Chondrocyte (in vitro differentiated cells): Measurements from ENCODE around the gene ST6GALNAC6. TPM values are rescaled to one million over a fixed set of nuclear protein-coding genes. Genes with fewer than 3 reads are reported as not detected.

ENCODE experiments used
- DNase-seq: peaks from one replicate; pipeline ENCODE4 v3.0.0; 2021; ENCODE audit warnings: mixed read lengths, low spot score
- H3K27ac Mint-ChIP-seq: one replicate; pipeline ENCODE4 v1.8.0; 2021; ENCODE audit warnings: mild to moderate bottlenecking, moderate library complexity, mixed read lengths; ENCODE audit not compliant: unreplicated experiment
- H3K27me3 Mint-ChIP-seq: 2 replicates; pipeline ENCODE4 v1.8.0; 2021; ENCODE audit warnings: low read depth, mixed read lengths
- H3K36me3 Mint-ChIP-seq: 2 replicates; pipeline ENCODE4 v1.8.0; 2021; ENCODE audit warnings: low read depth, mixed read lengths
- H3K4me1 Mint-ChIP-seq: 2 replicates; pipeline ENCODE4 v1.8.0; 2021; ENCODE audit warnings: low read depth, mild to moderate bottlenecking, mixed read lengths
- H3K4me3 Mint-ChIP-seq: one replicate; pipeline ENCODE4 v1.8.0; 2021; ENCODE audit warnings: mild to moderate bottlenecking, moderate library complexity, mixed read lengths; ENCODE audit not compliant: unreplicated experiment
- H3K9me3 Mint-ChIP-seq: 2 replicates; pipeline ENCODE4 v1.8.0; 2021; ENCODE audit warnings: low read depth, mixed read lengths
- total RNA-seq: library from RNA; stranded (reverse); gene quantifications from 3 replicates; pipeline ENCODE4 v1.2.1, GENCODE V29; 2021
- TF ChIP-seq, protein P1 (sequence below): fragments of 200-600 bp; sonication (generic); IDR thresholded peaks from 2 replicates; pipeline ENCODE4 v1.5.0; 2021; ENCODE audit warnings: antibody characterized with exemption, mild to moderate bottlenecking, moderate library complexity

Gene ST6GALNAC6
- total RNA-seq, 1 donor from 2014 or later: 47.5 TPM

- H3K9me3 Mint-ChIP-seq: no peaks in the 10 kb centered on the region
- no peak overlapping the region for H3K4me3 Mint-ChIP-seq
- peaks cover 1% of the 10 kb centered on the region for H3K36me3 Mint-ChIP-seq
- H3K27ac Mint-ChIP-seq: peak overlapping the region; percentile 43
- TF ChIP-seq, protein P1, sequence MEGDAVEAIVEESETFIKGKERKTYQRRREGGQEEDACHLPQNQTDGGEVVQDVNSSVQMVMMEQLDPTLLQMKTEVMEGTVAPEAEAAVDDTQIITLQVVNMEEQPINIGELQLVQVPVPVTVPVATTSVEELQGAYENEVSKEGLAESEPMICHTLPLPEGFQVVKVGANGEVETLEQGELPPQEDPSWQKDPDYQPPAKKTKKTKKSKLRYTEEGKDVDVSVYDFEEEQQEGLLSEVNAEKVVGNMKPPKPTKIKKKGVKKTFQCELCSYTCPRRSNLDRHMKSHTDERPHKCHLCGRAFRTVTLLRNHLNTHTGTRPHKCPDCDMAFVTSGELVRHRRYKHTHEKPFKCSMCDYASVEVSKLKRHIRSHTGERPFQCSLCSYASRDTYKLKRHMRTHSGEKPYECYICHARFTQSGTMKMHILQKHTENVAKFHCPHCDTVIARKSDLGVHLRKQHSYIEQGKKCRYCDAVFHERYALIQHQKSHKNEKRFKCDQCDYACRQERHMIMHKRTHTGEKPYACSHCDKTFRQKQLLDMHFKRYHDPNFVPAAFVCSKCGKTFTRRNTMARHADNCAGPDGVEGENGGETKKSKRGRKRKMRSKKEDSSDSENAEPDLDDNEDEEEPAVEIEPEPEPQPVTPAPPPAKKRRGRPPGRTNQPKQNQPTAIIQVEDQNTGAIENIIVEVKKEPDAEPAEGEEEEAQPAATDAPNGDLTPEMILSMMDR: no peak
- H3K27me3 Mint-ChIP-seq: no peaks in the 10 kb centered on the region
- H3K4me1 Mint-ChIP-seq: peaks cover 14% of the 10 kb centered on the region
- DNase-seq: no peak
Observed at GRCh38 chr9:127924736-127925444, 25.5 kb upstream of the ST6GALNAC6 start.

DNA sequence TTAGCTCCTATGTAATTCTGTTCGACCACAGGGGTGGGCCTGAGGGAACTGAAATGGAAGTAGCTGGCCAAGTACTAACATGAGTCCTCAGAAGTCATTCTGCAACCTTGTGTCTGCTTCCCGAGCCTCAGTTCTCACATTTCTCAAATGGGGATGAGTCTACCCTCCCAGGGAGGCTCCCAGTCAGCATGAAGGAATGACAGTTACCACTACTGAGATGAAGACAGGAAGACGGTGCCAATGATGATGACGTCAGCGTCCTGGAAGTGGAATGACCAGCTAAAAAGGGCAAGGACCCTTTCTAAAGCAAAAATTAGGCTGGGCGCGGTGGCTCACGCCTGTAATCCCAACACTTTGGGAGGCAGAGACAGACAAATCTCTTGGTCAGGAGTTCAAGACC lies 24.4 kb upstream of the ST6GALNAC6 start:
- Mint-ChIP-seq H3K27me3 (no peaks in the 10 kb centered on the region), H3K4me1 (peaks cover 23% of the 10 kb centered on the region), H3K27ac (peak overlapping the region; percentile 87), H3K9me3 (no peaks in the 10 kb centered on the region), H3K36me3 (peaks cover 1% of the 10 kb centered on the region), H3K4me3 (no peak overlapping the region)
- no peak for DNase-seq
- TF ChIP-seq, protein P1: no peak

- DNase-seq: no peak
- no peak overlapping the region for H3K4me3 Mint-ChIP-seq
- H3K36me3 Mint-ChIP-seq: peaks cover 1% of the 10 kb centered on the region
- TF ChIP-seq, protein P1: no peak
- H3K27ac Mint-ChIP-seq: peak overlapping the region; percentile 14
- no peaks in the 10 kb centered on the region for H3K27me3 Mint-ChIP-seq
- H3K9me3 Mint-ChIP-seq: no peaks in the 10 kb centered on the region
- H3K4me1 Mint-ChIP-seq: peaks cover 26% of the 10 kb centered on the region
Observed at GRCh38 chr9:127923046-127923445, 23.6 kb upstream of the ST6GALNAC6 start.

GRCh38 chr9:127921557-127922120 lies 22.2 kb upstream of the ST6GALNAC6 start:
- peaks cover 1% of the 10 kb centered on the region for H3K36me3 Mint-ChIP-seq
- TF ChIP-seq, protein P1: peak; percentile 99
- DNase-seq: peak; percentile 66
- peak overlapping the region; percentile 66 for H3K27ac Mint-ChIP-seq
- no peaks in the 10 kb centered on the region for H3K9me3 Mint-ChIP-seq
- no peaks in the 10 kb centered on the region for H3K27me3 Mint-ChIP-seq
- H3K4me3 Mint-ChIP-seq: no peak overlapping the region
- H3K4me1 Mint-ChIP-seq: peaks cover 36% of the 10 kb centered on the region

DNA sequence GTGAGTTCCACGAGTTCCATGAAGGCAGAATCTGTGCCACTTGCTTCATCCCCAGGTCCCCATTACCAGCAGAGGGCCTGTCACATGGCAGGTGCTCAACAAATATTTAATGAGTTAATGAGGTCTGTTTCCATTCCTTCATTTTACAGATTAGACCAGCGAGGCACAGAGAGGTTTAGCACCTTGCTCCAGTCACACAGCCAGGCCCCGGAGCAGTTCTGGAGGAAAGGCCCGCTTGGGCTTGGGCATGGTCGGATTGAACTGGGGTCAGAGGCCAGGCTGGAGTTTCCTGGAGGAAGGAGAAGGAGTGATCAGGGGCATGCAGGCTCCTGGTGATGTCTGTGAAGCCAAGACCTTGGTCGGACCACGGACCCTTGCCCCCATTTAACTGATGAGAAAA lies 21.4 kb upstream of the ST6GALNAC6 start:
- Mint-ChIP-seq H3K4me3 (no peak overlapping the region), H3K4me1 (peaks cover 44% of the 10 kb centered on the region), H3K27ac (peak overlapping the region; percentile 79)

More for the DNA sequence above, 21.4 kb upstream of the ST6GALNAC6 start:
- TF ChIP-seq, protein P1: no peak
- Mint-ChIP-seq H3K36me3 (peaks cover 1% of the 10 kb centered on the region), H3K27me3 (no peaks in the 10 kb centered on the region), H3K9me3 (no peaks in the 10 kb centered on the region)
- DNase-seq: no peak
